Brain pericyte (primary cell): ENCODE results near the gene DNAJC6.

Experiments
- DNase-seq: peaks from one replicate; pipeline ENCODE4 v3.0.0-alpha.2; 2012; ENCODE audit warnings: low read depth, low spot score

DNAJC6 gene

DNA sequence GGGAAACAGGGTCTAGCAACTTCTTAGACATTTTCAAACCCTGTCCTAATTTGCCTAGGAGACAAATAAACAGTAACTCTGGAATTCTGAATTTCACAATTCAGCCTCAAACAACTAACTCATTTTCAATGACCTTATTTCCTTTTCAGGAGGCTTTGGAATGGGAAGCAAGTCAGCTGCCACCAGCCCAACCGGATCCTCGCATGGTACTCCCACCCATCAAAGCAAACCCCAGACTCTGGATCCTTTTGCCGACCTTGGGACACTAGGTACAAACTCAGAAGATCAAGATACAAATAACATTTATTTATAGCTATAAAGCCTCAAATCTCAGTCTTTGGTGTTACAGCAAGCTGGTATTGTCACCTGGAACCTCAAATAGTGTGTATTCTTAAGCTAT, 92.3 kb downstream of the DNAJC6 start:
- no peak for DNase-seq

DNA sequence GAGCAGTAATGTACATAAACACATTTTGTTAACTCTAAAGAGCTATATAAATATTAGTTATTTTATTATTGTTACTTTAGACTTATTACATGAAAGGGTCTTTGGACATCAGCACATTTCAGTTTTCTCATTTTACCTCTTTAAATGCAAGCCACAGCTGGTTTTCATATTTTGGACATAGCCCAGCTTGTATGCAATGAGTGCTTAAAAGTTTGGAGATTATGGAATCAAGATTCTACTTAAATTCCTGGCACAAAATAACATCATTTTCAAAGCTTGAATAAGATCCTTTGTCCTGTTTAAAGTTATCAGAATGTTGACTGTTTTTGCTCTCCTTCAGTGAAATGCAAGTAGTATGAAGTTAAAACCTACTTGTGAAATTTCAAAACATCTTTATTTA, 95.6 kb downstream of the DNAJC6 start:
- no peak for DNase-seq

DNA sequence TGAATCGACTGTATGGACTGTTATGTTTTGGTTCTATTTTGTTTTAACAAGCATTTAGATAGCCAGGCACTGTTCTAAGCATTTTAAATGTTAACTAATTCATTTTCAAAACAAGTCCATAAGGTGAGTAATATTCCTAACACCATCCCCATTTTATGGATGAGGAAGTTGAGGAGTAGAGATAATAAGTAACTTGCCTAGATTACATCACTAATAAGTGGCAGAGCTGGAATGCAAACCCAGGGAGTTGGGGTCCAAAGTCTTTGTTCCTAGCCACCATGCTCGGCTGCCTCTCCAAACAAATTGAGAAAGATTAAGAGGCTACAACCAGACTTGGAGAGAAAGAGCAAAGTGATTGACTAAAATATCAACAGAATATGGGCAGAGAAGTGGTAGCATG, 98.5 kb downstream of the DNAJC6 start:
- no peak for DNase-seq

DNA sequence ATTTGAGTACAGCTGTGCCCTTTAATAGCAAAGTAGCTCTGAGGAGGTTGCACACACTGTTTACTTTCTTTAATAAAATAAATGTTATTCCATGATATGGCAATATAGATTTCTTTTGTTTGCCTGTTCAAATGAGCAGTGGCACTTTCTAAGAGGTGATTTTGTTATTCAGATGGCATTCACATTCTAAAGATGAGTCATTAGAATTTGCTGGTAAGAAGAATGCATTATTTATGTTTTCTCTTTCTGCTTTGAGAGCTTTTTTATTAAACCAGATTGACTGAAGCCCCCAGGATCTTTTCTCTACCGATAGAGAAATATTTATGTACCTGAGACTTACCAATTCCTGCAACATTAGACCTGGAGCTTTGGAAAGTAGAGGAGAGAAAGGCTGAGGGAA, 100.0 kb downstream of the DNAJC6 start:
- no peak for DNase-seq

DNA sequence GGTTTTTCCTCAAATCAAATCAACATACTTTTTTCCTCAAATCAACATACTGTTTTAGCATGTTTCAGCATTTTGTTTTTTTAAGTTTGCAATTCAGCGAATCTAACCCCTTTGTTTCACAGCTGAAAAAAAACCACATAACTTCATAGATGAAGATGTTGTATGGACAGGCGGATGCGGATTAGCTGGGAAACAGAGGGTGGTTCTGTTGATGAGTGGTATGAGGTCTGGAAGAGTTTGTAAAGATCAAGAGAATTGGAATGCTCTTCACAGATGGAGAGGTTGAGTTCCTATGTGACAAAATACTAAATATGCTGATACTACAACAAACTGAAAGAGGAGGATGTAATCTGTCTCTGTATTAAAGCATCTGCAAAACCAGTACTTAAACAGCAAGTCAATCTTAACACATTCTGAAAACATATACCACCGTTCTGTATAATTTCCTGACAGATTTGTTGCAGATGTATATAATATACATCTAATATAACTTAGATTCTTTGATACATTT, 100.5 kb downstream of the DNAJC6 start:
- no peak for DNase-seq

DNA sequence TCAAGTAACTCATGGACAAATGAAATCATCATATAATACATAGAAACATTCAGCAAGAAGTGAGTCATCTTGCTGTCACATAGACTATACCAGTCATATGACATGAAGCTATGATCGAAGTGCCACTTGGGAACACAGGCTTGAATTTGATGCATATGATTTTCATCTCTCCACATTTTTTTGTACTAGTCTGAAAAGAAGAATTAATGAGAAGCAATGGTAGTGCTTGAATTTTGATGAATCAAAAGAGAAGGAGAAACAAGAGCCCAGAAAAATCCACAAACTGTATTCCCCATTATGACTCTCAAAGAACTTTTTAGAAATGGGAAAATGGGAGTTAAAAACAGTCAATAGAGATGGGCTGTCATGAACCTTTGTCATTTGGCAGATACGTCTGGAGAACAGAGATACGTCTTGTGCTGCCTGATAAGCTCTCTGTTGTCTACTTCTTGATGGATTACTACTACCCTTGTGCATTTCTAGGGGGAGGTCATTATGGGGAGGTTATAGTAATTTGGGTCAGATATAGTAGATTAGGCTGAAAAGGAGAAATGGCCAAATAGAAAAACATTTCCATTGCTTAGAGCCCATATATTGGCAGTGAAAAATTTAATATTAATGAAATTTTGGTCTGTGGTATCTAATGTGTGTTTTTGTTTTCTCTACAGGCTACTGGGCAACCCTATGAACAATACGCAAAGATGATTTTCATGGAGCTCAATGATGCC, 103.1 kb downstream of the DNAJC6 start:
- no peak for DNase-seq

DNA sequence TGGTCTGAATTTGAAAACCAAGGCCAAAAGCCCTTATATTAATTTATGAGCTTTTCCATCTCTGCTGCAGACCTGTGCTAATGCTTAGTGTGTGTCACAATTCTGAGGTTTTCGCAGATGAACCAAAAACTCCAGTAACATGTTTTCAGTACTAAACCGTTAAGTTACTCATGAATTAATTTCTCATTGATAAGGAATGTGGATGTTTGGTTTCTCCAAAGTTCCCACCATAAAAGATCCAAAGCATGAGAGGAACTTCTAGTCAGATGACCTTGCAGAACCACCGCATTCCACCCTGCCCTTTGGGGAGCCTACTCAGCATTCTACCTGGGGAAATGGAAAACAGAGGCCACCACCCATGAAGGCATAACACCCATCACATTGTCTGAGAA, 103.6 kb downstream of the DNAJC6 start:
- no peak for DNase-seq

DNA sequence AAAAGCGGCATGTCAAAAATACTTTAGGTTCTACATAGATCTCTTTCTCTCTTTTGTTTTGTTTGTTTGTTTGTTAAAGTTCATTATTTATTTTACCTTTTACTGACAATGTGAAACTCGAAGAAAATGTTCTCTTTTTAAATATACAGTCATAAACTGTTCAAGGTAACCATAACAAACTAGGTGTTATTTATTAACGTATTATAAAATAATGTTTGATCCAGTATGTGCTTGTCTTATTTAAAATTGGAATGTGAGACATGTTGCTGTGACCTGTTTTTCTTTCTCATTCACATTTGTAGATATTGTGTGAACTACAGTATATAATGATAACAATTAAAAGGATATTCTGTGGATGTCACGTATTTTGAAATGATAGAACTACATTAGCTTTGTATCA, 105.2 kb downstream of the DNAJC6 start:
- DNase-seq, result no peak

DNA sequence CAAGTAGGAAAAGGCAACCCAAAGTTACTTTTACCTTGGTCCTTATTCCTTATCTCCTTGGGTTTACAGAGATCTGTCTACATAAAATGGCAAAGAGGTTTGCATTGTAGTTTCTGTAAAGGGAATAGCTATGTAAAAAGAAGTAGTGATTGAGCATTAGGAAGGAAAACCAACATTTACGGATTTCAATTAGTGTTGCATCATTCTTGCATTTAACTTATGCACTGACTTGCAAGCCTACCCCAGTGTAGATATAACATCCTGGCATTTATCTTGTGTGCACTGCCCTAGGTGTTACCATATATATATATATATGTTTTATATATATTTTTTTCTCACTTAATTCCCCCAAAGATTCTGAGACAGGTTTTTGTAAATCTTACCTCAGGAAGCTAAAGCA, 107.4 kb downstream of the DNAJC6 start:
- no peak for DNase-seq

DNA sequence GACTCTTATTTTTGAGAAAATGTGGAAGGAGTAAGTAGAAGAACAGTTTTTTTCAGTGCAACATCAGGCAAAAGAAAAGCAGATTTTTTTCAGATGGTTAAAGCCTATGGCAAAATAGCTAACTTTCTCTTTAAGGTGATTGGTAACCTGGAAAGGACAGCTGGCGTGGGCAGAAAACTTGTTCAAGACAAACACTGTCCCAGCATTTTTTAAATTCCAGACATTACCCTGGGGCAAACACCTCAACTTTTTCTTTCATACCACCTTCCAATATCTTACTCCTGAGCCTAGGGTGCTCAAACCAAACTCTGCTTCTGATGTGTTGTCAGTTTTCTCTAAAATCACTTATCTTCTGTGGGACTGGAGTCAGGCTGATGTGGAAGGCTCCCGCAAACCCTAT, 108.4 kb downstream of the DNAJC6 start:
- no peak for DNase-seq

DNA sequence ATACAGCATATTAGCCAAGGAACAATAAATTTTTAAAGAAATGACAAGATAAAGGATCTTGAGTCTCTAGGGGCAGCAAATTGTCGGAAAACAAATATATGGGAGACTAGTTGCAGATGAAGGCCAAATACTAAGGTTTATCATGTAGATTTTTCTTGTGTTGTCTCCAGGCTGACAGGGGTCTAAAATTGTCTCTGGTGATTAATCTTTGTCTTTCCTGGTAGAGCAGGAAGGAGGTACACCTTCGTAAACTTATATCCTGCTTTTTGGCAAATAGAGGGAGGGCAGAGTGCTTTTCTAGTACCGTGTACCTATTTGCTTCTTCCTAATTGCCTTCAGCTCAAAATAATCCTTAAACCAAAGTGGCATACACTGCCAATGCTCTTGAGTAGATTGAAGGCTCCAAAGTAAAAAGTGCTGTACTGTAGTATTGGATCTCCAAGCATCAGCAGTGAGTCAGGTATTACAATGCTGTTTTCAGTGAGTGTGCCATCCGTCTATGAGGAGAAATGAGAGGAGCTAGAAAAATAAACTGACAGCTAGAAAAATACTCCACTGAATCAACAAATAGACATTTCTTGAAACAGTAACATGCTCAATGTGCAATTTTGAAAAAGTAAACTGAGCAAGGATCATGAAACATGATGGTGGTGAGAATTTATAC, 109.3 kb downstream of the DNAJC6 start:
- DNase-seq, result no peak

DNA sequence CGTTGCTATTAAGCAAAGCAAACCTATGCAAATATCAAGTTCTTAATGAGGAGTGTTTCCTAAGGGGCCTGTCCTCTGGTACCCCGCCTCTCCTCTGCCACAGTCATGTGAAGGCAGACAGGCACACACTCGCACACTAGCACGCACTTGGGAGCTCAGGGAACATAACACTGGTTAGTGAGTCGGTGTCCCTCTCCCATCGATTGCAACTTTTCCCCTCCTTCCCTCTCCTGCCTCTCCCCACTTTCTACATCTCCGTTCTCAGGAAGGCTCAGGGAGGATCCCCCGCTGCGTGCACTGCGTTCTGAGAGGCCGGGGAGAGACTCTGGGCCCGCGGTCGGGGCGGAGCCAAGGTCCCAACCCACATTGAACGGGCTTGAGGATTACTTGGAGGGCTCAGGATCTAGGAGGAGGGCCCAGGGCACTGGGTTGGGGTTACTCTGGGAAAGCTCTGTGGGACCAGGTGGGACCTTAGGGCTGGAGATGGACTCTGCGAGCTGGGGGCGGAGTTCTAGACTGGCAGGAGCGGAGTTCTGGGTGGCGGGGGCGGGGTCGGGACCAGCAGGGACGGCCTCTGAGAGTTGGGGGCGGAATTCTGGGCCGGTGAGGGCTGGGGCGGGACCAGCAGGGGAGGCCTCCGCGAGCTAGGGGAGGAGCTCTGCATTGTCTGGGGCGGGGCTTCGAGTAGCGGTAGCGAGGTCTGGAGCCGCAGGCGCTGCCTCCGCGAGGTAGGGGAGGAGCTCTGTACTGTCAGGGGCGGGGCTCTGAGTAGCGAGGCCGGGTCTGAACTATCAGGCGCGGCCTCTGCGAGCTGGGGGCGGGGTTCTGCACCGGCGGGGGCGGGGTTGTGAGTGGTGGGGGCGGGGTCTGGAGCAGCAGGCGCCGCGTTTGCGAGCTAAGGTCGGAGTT, 110.6 kb downstream of the DNAJC6 start:
- peak; percentile 94 for DNase-seq

DNA sequence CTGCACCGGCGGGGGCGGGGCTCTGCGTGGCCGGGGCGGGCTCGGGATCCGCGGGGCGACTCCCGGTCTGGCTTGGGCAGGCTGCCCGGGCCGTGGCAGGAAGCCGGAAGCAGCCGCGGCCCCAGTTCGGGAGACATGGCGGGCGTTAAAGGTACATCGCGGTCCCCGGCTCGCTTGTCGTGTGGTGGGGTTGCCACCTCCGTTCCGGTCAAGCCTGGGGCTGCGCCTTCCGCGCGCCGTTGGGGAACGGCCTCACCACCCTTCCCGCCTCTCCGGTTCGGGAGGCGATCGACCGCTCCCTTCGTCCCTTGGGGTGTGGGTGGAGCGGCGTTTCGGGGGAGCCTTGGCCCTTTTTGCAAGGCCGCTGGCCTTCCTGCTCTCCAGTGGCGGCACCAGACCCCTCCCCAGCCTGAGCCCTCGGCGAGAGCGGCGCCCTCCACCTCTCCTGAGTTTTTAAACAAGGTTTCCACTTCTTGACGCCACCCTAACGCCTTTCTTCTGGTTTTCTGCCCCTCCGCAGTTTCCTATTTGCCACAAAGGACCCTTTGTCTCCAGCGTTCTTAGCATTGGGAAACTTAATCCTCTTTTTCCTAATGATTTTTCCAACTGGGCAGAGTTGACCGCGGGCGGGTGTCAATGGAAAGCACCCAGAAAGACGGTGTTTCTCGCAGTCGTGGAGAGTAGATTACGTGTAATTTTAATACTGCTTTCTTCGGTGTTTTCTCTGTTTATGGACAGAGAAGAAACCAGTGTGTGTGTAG, 111.4 kb downstream of the DNAJC6 start, which contains the start of the genes LEPR and LEPROT:
TSS of gene LEPR (plus strand) at position 79 of the 761 bp plus-strand sequence. CDS start 144,898 bp downstream, outside the sequence.
TSS of gene LEPROT (plus strand) at position 79 of the 761 bp plus-strand sequence. CDS start at position 136, 57 bp downstream.
- no peak for DNase-seq

DNA sequence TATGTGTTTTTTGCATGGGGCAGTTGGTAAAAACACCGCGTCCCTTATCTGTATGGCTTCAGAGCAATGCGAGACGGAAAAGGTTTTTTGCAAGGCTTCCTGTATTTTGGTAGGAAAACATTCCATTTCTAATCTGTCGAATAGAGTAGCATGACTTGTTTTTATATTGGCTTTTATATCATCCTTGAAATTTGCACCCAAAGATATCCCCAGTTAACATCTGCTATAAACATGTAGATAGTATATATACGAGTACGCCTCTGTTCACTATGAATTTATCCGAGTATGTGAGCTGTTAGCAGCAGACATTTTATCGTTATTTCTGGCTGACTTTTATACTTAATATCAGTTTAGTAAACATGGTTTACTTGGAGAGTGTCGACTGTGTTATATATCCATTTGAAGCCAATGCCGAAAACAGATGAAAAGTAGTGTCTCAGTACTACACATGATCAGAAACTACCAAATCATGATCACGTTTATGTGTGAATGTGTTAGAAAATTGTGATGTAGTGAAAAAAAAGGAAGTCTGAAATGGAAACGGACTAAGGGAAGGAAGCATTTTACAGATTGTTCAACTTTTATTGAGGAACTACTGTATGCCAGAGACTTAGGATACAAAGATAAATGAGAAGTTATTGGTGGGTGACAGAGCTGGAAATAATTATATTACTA, 112.1 kb downstream of the DNAJC6 start:
- DNase-seq, result no peak

DNA sequence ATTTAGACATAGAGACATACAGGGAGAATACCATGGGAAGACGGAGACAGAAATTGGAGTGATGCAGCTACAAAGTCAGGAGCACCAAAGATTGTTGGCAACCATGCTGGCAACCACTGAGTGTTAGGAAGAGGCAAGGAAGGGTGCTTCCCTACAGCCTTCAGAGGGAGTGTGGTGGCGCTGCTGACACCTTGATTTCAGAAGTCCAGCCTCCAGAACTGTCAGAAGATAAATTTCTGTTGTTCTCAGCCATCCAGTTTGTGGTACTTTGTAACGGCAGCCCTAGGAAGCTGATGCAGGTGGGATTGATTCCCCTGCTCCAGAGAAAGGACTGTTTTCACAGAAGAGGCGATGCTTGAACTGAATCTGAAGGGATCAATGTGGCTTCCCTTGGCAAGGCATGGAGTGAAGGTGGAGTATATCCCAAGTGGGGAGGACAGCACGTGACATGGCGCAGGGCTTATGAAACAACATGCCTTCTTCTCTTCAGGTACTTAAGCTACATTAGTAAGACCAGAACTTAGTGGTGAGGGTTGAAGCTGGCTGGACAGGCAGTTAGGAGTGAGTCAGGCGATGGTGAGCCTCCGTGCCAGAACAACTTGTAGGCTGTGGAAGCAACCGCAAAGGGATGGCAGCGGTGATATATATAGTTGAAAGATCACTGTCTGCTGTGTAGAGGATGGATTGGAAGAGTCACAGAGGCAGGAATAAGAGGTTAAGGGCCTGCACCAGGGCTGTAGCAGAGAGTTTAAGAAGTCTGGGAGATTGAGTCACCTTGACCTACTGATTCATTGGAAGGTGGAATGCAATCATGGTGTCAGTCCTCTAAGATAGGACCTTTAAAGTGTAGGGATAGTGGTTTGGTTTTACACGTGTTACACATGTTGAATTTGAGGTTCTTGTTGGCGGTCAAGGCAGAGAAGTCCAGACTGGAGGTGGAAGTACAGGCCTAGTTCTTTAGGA, 113.2 kb downstream of the DNAJC6 start:
- DNase-seq, result no peak

DNA sequence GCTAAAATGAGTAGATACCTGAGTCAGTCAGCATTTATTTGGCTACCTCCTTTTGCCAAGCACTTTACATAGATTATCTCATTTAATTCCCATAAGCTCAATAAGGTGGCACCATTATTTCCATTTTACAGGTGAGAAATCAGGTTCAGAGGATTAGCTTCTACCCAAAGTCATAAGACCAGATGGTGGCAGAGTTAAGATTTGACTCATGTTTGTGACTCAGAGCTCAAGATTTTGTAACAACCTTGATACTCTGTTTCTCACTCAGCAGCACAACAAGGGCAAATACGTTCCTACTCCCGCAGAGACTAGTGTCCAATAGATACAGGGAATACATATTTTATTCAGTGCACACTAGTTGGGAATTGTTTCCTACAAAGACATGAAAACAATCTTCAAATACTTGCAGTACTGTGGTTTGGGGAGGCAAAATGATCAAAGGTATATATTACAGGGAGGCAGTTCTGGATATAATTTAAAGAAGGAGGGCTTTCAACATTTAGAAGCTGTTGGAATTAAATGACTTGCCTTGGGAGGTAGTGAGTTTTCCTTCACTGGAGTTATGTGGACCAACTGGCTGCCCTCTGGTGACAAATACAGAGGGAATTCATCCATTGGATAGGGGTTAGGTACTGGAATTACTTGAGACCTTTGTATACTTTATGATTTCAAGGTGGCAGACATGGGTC, 114.7 kb downstream of the DNAJC6 start:
- DNase-seq, result no peak

DNA sequence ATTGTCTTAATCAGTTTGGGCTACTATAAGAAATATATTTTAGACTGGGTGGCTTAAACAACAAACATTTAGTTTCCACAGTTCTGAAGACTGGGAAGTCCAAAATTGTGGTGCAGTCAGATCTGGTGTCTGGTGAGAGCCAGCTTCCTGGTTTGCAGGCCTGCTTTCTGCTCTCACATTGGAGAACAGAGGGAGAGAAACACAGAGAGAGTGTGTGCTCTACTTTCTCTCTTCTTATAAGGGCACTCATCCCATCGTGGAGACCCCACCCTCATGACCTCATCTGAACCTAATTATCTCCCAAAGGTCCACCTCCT, 115.2 kb downstream of the DNAJC6 start:
- DNase-seq, result no peak

DNA sequence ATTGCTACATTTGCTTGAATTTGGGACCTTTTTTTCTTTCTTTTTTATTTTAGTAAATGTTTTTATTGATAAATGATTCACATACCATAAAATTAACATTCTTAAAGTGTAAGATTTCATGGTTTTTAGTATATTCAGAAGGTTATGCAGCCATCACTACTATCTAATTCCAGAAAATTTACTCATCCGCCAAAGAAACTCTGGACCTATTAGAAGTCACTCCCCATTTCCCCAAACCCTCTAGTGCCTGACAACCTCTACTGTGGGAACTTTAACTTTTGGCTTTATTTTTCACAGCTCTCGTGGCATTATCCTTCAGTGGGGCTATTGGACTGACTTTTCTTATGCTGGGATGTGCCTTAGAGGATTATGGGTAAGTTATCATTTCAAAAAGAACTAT, 115.7 kb downstream of the DNAJC6 start:
- DNase-seq, result no peak

DNA sequence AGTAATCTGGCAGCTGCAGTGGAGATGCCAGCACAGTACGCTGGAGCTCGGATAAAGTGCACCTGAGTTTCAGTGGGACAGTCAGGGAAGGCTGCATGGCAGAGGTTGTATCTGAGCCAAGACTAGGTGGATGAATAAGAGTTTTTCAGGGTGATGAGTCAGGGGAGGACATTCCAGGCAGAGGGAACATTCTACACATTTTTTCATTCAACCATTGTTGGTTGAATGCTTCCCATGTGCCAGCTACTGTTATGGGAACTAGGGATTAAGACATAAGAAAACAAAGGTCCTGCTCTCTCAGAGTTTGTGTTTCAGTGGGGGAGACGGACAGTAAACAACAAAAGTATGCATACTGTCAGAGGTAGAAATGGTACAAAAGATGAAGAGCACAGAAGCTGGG, 116.4 kb downstream of the DNAJC6 start:
- no peak for DNase-seq
